HepG2 (cell line): Measurements from ENCODE around the gene EPN2. TPM values are rescaled to one million over a fixed set of nuclear protein-coding genes. Genes with fewer than 3 reads are reported as not detected.
A peak's percentile ranks its signal among the peaks of the same experiment; 100 is the strongest.

ENCODE experiments used
- FLYWCH1 ChIP-seq: sonication (generic); formaldehyde crosslinking; IDR thresholded peaks from 2 replicates; pipeline ENCODE4 v1.8.1; 2023; ENCODE audit warnings: mild to moderate bottlenecking, missing genetic modification reagents
- GATAD1 ChIP-seq: IDR thresholded peaks from 2 replicates; pipeline ENCODE4 v1.6.1; 2016; ENCODE audit warnings: missing genetic modification reagents, missing compliant biosample characterization
- HIVEP1 ChIP-seq: sonication (generic); formaldehyde crosslinking; IDR thresholded peaks from 2 replicates; pipeline ENCODE4 v1.4.0; 2020; ENCODE audit warnings: mild to moderate bottlenecking, missing genetic modification reagents
- HMGXB4 ChIP-seq, 2 experiments: sonication (generic) in 1 of 2; formaldehyde crosslinking in 1 of 2; IDR thresholded peaks; 2 replicates each; pipeline versions ENCODE4 v1.4.0 to v1.6.1; 2018 to 2020; ENCODE audit warnings: missing genetic modification reagents in 2 of 2, borderline replicate concordance in 1 of 2, low read depth in 1 of 2, mild to moderate bottlenecking in 1 of 2, missing biosample characterization in 1 of 2
- NR1H2 ChIP-seq: sonication (generic); formaldehyde crosslinking; IDR thresholded peaks from 2 replicates; pipeline ENCODE4 v1.8.1; 2022; ENCODE audit warnings: low read depth, missing genetic modification reagents, borderline replicate concordance
- NRL ChIP-seq: sonication (generic); formaldehyde crosslinking; IDR thresholded peaks from 2 replicates; pipeline ENCODE4 v1.5.0; 2020; ENCODE audit warnings: missing genetic modification reagents, mild to moderate bottlenecking, moderate library complexity, borderline replicate concordance
- POGK ChIP-seq: sonication (generic); formaldehyde crosslinking; conservative IDR thresholded peaks from 2 replicates; pipeline ENCODE4 v1.8.0; 2022; ENCODE audit warnings: mild to moderate bottlenecking, moderate library complexity, missing genetic modification reagents
- RAD21 ChIP-seq: fragments of 450-650 bp; formaldehyde crosslinking; IDR thresholded peaks from 2 replicates; pipeline ENCODE4 v1.5.0; 2020; ENCODE audit warnings: mild to moderate bottlenecking
- RFX1 ChIP-seq: fragments of 450-650 bp; IDR thresholded peaks from 2 replicates; pipeline ENCODE4 v1.6.1; 2017
- SIX1 ChIP-seq: sonication (generic); formaldehyde crosslinking; IDR thresholded peaks from 2 replicates; pipeline ENCODE4 v1.4.0; 2020; ENCODE audit warnings: missing genetic modification reagents, borderline replicate concordance
- SPEN ChIP-seq: sonication (generic); formaldehyde crosslinking; IDR thresholded peaks from 2 replicates; pipeline ENCODE4 v1.5.1; 2020; ENCODE audit warnings: low read depth, mild to moderate bottlenecking, missing genetic modification reagents
- SRSF1 ChIP-seq: fragments of 200-400 bp; formaldehyde crosslinking; optimal IDR thresholded peaks from 2 replicates; pipeline ENCODE3; 2017; ENCODE audit warnings: mild to moderate bottlenecking, low read depth, low read length, moderate library complexity
- XRCC5 ChIP-seq: fragments of 200-400 bp; formaldehyde crosslinking; optimal IDR thresholded peaks from 2 replicates; pipeline ENCODE3; 2017; ENCODE audit warnings: mild to moderate bottlenecking, low read length
- ZBTB38 ChIP-seq: sonication (generic); formaldehyde crosslinking; IDR thresholded peaks from 2 replicates; pipeline ENCODE4 v1.5.1; 2020; ENCODE audit warnings: mild to moderate bottlenecking, missing genetic modification reagents
- ZFP91 ChIP-seq: sonication (generic); formaldehyde crosslinking; IDR thresholded peaks from 2 replicates; pipeline ENCODE4 v1.9.0; 2022; ENCODE audit warnings: missing genetic modification reagents, mild to moderate bottlenecking, borderline replicate concordance
- ZFY ChIP-seq: sonication (generic); formaldehyde crosslinking; IDR thresholded peaks from 2 replicates; pipeline ENCODE4 v1.4.0; 2020; ENCODE audit warnings: missing genetic modification reagents
- ZNF232 ChIP-seq: sonication (generic); formaldehyde crosslinking; IDR thresholded peaks from 2 replicates; pipeline ENCODE4 v1.4.0; 2020; ENCODE audit warnings: missing genetic modification reagents, borderline replicate concordance
- ZNF326 ChIP-seq: sonication (generic); formaldehyde crosslinking; IDR thresholded peaks from 2 replicates; pipeline ENCODE4 v1.4.0; 2020; ENCODE audit warnings: missing genetic modification reagents, borderline replicate concordance
- ZNF570 ChIP-seq: sonication (generic); formaldehyde crosslinking; IDR thresholded peaks from 2 replicates; pipeline ENCODE4 v1.4.0; 2020; ENCODE audit warnings: mild to moderate bottlenecking, missing genetic modification reagents, borderline replicate concordance
- ZNF644 ChIP-seq: IDR thresholded peaks from 2 replicates; pipeline ENCODE4 v1.6.1; 2016; ENCODE audit warnings: low read depth
- polyA plus RNA-seq, 8 experiments: library from polyadenylated mRNA; depleted of rRNA in 3 of 8; stranded (reverse) in 7 of 8; unstranded in 1 of 8; fragments of >200 nt; fragmentation: Illumina TruSeq in 4 of 8; extraction: Trizol in 4 of 8; gene quantifications; 2 replicates each; pipeline versions ENCODE4 v1.2.1 to v1.2.3, GENCODE V29; 2011 to 2016; ENCODE audit warnings: low read depth in 4 of 8, missing spikeins in 1 of 8, mixed read lengths in 1 of 8; ENCODE audit not compliant: insufficient read depth in 1 of 8
- total RNA-seq, 5 experiments: library from RNA; depleted of rRNA; stranded (reverse); fragments of >200 nt; fragmentation: Illumina TruSeq; extraction: Trizol; gene quantifications; 2 replicates each; pipeline ENCODE4 v1.2.3, GENCODE V29; 2016; ENCODE audit warnings: low read depth in 1 of 5
- TF ChIP-seq, protein P1 (sequence below): sonication (generic); formaldehyde crosslinking; IDR thresholded peaks from 2 replicates; pipeline ENCODE4 v1.9.0; 2021; ENCODE audit warnings: missing genetic modification reagents, mild to moderate bottlenecking, borderline replicate concordance
- TF ChIP-seq, protein P2 (sequence below): sonication (generic); formaldehyde crosslinking; IDR thresholded peaks from 2 replicates; pipeline ENCODE4 v1.8.0; 2022; ENCODE audit warnings: missing genetic modification reagents, low read depth, mild to moderate bottlenecking, borderline replicate concordance

Gene EPN2
- total and polyA plus RNA-seq, 2 of the 13 experiments (the other 11 are each of a cell fraction or from before 2014, with no cell fraction given) = 7.8 to 19.2 TPM

- TF ChIP-seq POGK (CRISPR knock-in tag) = 0 out of 2 replicates have a peak, but pooled peaks have one; percentile 77
- TF ChIP-seq ZNF570 (CRISPR knock-in tag) = no peak
- TF ChIP-seq ZBTB38 = peak; percentile 81
- TF ChIP-seq ZFY (CRISPR knock-in tag) = peak; percentile 86
- TF ChIP-seq HMGXB4 (CRISPR knock-in tag; IDR thresholded peaks at IDR 0.05; ENCODE audit: borderline replicate concordance in 1 of 2, low read depth in 1 of 2) = peak; percentile 60 to 82; a peak in 3 of 4 replicates
- peak; percentile 65; the same call in 1 of the 2 replicates for TF ChIP-seq RAD21 (CRISPR knock-in tag)
- peak; percentile 87 for TF ChIP-seq SPEN (CRISPR knock-in tag)
- TF ChIP-seq ZNF232 (CRISPR knock-in tag) = peak; percentile 81; the same call in 1 of the 2 replicates
- no peak for TF ChIP-seq NR1H2 (CRISPR knock-in tag)
- peak; percentile 88 for TF ChIP-seq XRCC5
- no peak for TF ChIP-seq SIX1
- TF ChIP-seq RFX1 = no peak
- TF ChIP-seq, protein P1, sequence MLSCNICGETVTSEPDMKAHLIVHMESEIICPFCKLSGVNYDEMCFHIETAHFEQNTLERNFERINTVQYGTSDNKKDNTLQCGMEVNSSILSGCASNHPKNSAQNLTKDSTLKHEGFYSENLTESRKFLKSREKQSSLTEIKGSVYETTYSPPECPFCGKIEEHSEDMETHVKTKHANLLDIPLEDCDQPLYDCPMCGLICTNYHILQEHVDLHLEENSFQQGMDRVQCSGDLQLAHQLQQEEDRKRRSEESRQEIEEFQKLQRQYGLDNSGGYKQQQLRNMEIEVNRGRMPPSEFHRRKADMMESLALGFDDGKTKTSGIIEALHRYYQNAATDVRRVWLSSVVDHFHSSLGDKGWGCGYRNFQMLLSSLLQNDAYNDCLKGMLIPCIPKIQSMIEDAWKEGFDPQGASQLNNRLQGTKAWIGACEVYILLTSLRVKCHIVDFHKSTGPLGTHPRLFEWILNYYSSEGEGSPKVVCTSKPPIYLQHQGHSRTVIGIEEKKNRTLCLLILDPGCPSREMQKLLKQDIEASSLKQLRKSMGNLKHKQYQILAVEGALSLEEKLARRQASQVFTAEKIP = no peak
- TF ChIP-seq GATAD1 (CRISPR knock-in tag) = no peak
- peak; percentile 95 for TF ChIP-seq NRL (CRISPR knock-in tag)
- TF ChIP-seq ZFP91 = peak; percentile 79
- TF ChIP-seq FLYWCH1 (CRISPR knock-in tag) = no peak; the same call in 1 of the 2 replicates
- peak; percentile 52; the same call in 1 of the 2 replicates for TF ChIP-seq HIVEP1
- TF ChIP-seq ZNF326 (CRISPR knock-in tag) = no peak
- peak; percentile 50; the same call in 1 of the 2 replicates for TF ChIP-seq ZNF644 (CRISPR knock-in tag)
- no peak for TF ChIP-seq SRSF1
- TF ChIP-seq, protein P2, sequence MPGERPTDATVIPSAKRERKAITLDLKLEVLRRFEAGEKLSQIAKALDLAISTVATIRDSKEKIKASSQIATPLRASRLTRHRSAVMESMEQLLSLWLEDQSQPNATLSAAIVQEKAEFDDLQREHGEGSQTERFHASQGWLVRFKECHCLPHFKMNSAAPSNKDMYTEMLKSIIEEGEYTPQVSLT (CRISPR knock-in tag) = no peak
Observed at GRCh38 chr17:19336938-19337711, 100.0 kb downstream of the EPN2 start (continued).
